Fibroblast of mammary gland (primary cell): ENCODE results near the gene CPEB4.

ENCODE experiments used
- DNase-seq: peaks from one replicate; pipeline ENCODE4 v3.0.0-alpha.2; 2010; ENCODE audit warnings: low read depth
- H3K4me3 ChIP-seq: 2 replicates; pipeline ENCODE4 v1.5.1; 2011; ENCODE audit warnings: low read depth, mild to moderate bottlenecking, low read length, moderate library complexity; ENCODE audit not compliant: control insufficient read depth
- CTCF ChIP-seq: conservative IDR thresholded peaks from 2 replicates; pipeline ENCODE4 v1.5.1; 2011; ENCODE audit warnings: low read depth, low read length, inconsistent platforms; ENCODE audit not compliant: control insufficient read depth, insufficient read depth

The CPEB4 gene

DNA sequence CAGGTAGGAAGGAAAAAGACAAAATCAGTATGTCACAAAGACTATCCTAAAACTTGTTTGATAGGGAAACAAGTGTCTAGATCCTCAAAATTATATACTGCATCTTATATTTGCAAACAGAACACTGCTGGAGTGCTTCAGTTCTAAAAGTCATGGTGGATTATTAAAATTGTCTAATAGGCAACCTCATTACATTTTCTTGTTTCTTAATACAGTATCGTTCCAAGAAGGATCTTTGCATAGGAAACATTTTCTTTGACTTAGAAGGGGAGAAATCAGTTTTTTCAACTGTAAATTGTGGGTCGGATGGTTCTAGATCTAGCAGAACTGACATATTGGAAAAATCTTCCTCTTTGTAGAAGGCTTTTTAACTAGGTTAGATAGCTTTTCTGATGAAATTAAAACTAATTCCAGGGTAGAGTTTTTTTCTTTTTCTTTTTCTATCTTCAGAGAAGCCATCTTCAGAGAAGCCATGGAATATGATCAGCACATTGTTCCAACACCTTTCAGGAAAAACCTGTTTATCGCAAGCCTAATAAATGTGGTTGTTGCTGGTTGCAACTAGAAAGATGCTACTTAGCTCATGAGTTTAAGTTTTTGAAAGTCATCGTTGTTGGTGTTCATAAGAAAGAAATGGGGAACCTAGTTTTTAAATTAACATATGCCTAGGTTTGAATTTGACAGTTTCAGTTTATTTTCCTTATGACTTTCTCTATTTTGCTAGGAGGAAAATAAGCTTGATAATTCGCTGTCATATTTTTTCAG is 7.4 kb downstream of the CPEB4 start:
- no peak for DNase-seq
- TF ChIP-seq CTCF, result no peak
- no peak overlapping the region for H3K4me3 ChIP-seq

- DNase-seq, result no peak
- H3K4me3 ChIP-seq, result no peak overlapping the region
- no peak for TF ChIP-seq CTCF
Measured at GRCh38 chr5:173896631-173897030, 8.5 kb downstream of the CPEB4 start.

GRCh38 chr5:173901705-173902104 is 13.6 kb downstream of the CPEB4 start:
- DNase-seq, result no peak

GRCh38 chr5:173902334-173902733 is 14.2 kb downstream of the CPEB4 start:
- H3K4me3 ChIP-seq, result no peak overlapping the region
- no peak for TF ChIP-seq CTCF
- DNase-seq, result no peak

More at GRCh38 chr5:173901705-173902104, 13.6 kb downstream of the CPEB4 start:
- no peak for TF ChIP-seq CTCF
- no peak overlapping the region for H3K4me3 ChIP-seq

DNA sequence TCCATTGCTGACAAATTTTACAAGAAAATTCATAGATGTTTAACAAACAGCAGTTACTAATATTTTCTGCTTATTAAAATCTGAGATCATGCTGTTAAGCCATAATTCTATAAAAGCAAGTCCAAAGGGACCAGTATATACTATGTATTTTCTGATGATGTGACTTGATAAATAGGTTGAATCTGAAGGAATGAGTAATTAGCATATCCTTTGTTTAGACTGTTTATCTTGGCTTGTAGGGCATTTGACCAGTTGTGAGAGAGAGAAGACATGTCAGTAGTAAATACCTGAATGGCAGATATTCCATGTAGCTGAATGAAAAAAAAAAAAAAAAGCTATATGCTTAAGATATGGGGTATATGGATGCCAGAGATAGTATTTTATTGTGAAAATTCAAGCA is 14.6 kb downstream of the CPEB4 start:
- TF ChIP-seq CTCF, result no peak
- H3K4me3 ChIP-seq, result no peak overlapping the region
- no peak for DNase-seq

GRCh38 chr5:173903396-173904140 is 15.4 kb downstream of the CPEB4 start:
- TF ChIP-seq CTCF, result no peak
- DNase-seq, result no peak
- H3K4me3 ChIP-seq, result no peak overlapping the region
